ENCODE results near the gene EXOC6B.
"Not testable (repeated sequence)": the region's sequence is repeated elsewhere in the genome, so short reads cannot be mapped to it uniquely, and the experiment has no call there.

Gene EXOC6B

GRCh38 chr2:72583836-72584235 is 242.0 kb downstream of the EXOC6B start:
- DNase-seq, result not testable (repeated sequence)

GRCh38 chr2:72583376-72583775 is 242.5 kb downstream of the EXOC6B start:
- DNase-seq, result no peak

- DNase-seq, result no peak
Measured at GRCh38 chr2:72581560-72582181, 244.2 kb downstream of the EXOC6B start.

GRCh38 chr2:72579591-72580180 is 246.1 kb downstream of the EXOC6B start:
- no peak for DNase-seq

- no peak for DNase-seq
Measured at GRCh38 chr2:72576861-72577260, 249.0 kb downstream of the EXOC6B start.

GRCh38 chr2:72576459-72576858 is 249.4 kb downstream of the EXOC6B start:
- no peak for DNase-seq

GRCh38 chr2:72574886-72575285 is 250.9 kb downstream of the EXOC6B start:
- no peak for DNase-seq

- DNase-seq, result no peak
Measured at GRCh38 chr2:72573232-72573631, 252.6 kb downstream of the EXOC6B start.

- no peak for DNase-seq
Measured at GRCh38 chr2:72572501-72572900, 253.3 kb downstream of the EXOC6B start.

- DNase-seq, result no peak
Measured at GRCh38 chr2:72570413-72570812, 255.4 kb downstream of the EXOC6B start.

GRCh38 chr2:72562451-72563153 is 263.2 kb downstream of the EXOC6B start:
- DNase-seq, result no peak

GRCh38 chr2:72561621-72562318 is 264.1 kb downstream of the EXOC6B start:
- DNase-seq, result no peak

GRCh38 chr2:72555943-72556342 is 269.9 kb downstream of the EXOC6B start:
- DNase-seq, result no peak

GRCh38 chr2:72555363-72555762 is 270.5 kb downstream of the EXOC6B start:
- not testable (repeated sequence) for DNase-seq

- not testable (repeated sequence) for DNase-seq
Measured at GRCh38 chr2:72554910-72555309, 270.9 kb downstream of the EXOC6B start.

- DNase-seq, result no peak
Measured at GRCh38 chr2:72554381-72554780, 271.5 kb downstream of the EXOC6B start.

GRCh38 chr2:72548081-72548764 is 277.6 kb downstream of the EXOC6B start:
- DNase-seq, result no peak

GRCh38 chr2:72545790-72546189 is 280.0 kb downstream of the EXOC6B start:
- no peak for DNase-seq

- DNase-seq, result no peak
Measured at GRCh38 chr2:72544554-72544953, 281.3 kb downstream of the EXOC6B start.

GRCh38 chr2:72543497-72544216 is 282.2 kb downstream of the EXOC6B start:
- no peak for DNase-seq

GRCh38 chr2:72539071-72539552 is 286.7 kb downstream of the EXOC6B start:
- no peak for DNase-seq

- DNase-seq, result no peak
Measured at GRCh38 chr2:72538486-72538885, 287.3 kb downstream of the EXOC6B start.

All from NCI-H2107 (cell line).